ENCODE results near the gene XCL2.

- TF ChIP-seq POLR2A (IDR thresholded peaks at IDR 0.05; ENCODE audit: borderline replicate concordance, extremely low read depth, insufficient read depth, insufficient read length) (no peak), CTCF (IDR thresholded peaks at IDR 0.05 in 2 of 3, conservative IDR thresholded peaks at IDR 0.05 in 1 of 3; ENCODE audit: borderline replicate concordance in 1 of 3, insufficient read depth in 1 of 3, low read depth in 2 of 3, low read length in 2 of 3) (no peak), EZH2 (IDR thresholded peaks at IDR 0.05) (no peak), EZH2phosphoT487 (IDR thresholded peaks at IDR 0.05; ENCODE audit: borderline replicate concordance) (no peak), POLR2AphosphoS5 (IDR thresholded peaks at IDR 0.05; ENCODE audit: low read depth, low read length) (no peak), SRF (IDR thresholded peaks at IDR 0.05; ENCODE audit: low read depth) (no peak), CEBPB (IDR thresholded peaks at IDR 0.05; ENCODE audit: low read depth) (no peak)
Observed at GRCh38 chr1:168521401-168522000, 22.3 kb downstream of the XCL2 start.

Data from HCT116 (cell line).